Measurements from ENCODE around the gene ADCY3.

ADCY3 gene

GRCh38 chr2:24925815-24926214, 5.8 kb upstream of the ADCY3 start:
- no peak for DNase-seq (ENCODE audit: low read depth in 2 of 2)

GRCh38 chr2:24924732-24925131, 4.7 kb upstream of the ADCY3 start:
- DNase-seq (ENCODE audit: low read depth in 2 of 2): no peak

- no peak for DNase-seq (ENCODE audit: low read depth in 2 of 2)
Observed at GRCh38 chr2:24924266-24924665, 4.2 kb upstream of the ADCY3 start.

GRCh38 chr2:24923106-24923505, 3.1 kb upstream of the ADCY3 start:
- no peak for DNase-seq (ENCODE audit: low read depth in 2 of 2)

- DNase-seq (ENCODE audit: low read depth in 2 of 2): no peak
Observed at GRCh38 chr2:24922556-24922955, 2.5 kb upstream of the ADCY3 start.

GRCh38 chr2:24920809-24921441, 888 bp upstream of the ADCY3 start:
- DNase-seq (ENCODE audit: low read depth in 2 of 2): no peak

GRCh38 chr2:24919506-24920097, 435 bp downstream of the ADCY3 start:
- DNase-seq (ENCODE audit: low read depth in 2 of 2): peak in 1 of 2 donors; percentile 24

- DNase-seq (ENCODE audit: low read depth in 2 of 2): peak; percentile 45 to 47
Observed at GRCh38 chr2:24919037-24919505, 966 bp downstream of the ADCY3 start.

GRCh38 chr2:24918326-24919036, 1.6 kb downstream of the ADCY3 start:
- DNase-seq (ENCODE audit: low read depth in 2 of 2): no peak

GRCh38 chr2:24917731-24918325, 2.2 kb downstream of the ADCY3 start:
- DNase-seq (ENCODE audit: low read depth in 2 of 2): no peak

- peak; percentile 43 to 54 for DNase-seq (ENCODE audit: low read depth in 2 of 2)
Observed at GRCh38 chr2:24917086-24917485, 3.0 kb downstream of the ADCY3 start.

- no peak for DNase-seq (ENCODE audit: low read depth in 2 of 2)
Observed at GRCh38 chr2:24915796-24916195, 4.2 kb downstream of the ADCY3 start.

GRCh38 chr2:24915175-24915574, 4.9 kb downstream of the ADCY3 start:
- DNase-seq (ENCODE audit: low read depth in 2 of 2): no peak

- no peak for DNase-seq (ENCODE audit: low read depth in 2 of 2)
Observed at GRCh38 chr2:24914713-24915112, 5.3 kb downstream of the ADCY3 start.

GRCh38 chr2:24913911-24914310, 6.1 kb downstream of the ADCY3 start:
- DNase-seq (ENCODE audit: low read depth in 2 of 2): no peak

- no peak for DNase-seq (ENCODE audit: low read depth in 2 of 2)
Observed at GRCh38 chr2:24912986-24913385, 7.1 kb downstream of the ADCY3 start.

- no peak for DNase-seq (ENCODE audit: low read depth in 2 of 2)
Observed at GRCh38 chr2:24912523-24912922, 7.5 kb downstream of the ADCY3 start.

GRCh38 chr2:24910245-24910644, 9.8 kb downstream of the ADCY3 start:
- DNase-seq (ENCODE audit: low read depth in 2 of 2): no peak

GRCh38 chr2:24909555-24910177, 10.4 kb downstream of the ADCY3 start:
- DNase-seq (ENCODE audit: low read depth in 2 of 2): no peak

GRCh38 chr2:24908461-24908901, 11.6 kb downstream of the ADCY3 start:
- no peak for DNase-seq (ENCODE audit: low read depth in 2 of 2)

GRCh38 chr2:24907116-24907515, 12.9 kb downstream of the ADCY3 start:
- DNase-seq (ENCODE audit: low read depth in 2 of 2): no peak

GRCh38 chr2:24906466-24906865, 13.6 kb downstream of the ADCY3 start:
- no peak for DNase-seq (ENCODE audit: low read depth in 2 of 2)
